ENCODE data around the gene TIMMDC1.
A peak's percentile ranks its signal among the peaks of the same experiment; 100 is the strongest.

The TIMMDC1 gene

GRCh38 chr3:119469418-119470189 is 28.7 kb upstream of the TIMMDC1 start:
- H3K4me1 ChIP-seq (ENCODE audit: insufficient read depth, insufficient read length) = peaks cover 2% of the 10 kb centered on the region
- no peak for TF ChIP-seq SUZ12 (IDR thresholded peaks at IDR 0.05; ENCODE audit: extremely low read depth, insufficient read depth, insufficient read length)
- TF ChIP-seq ZNF274 (IDR thresholded peaks at IDR 0.05; ENCODE audit: low read depth, low read length) = no peak
- no peak for TF ChIP-seq YY1 (IDR thresholded peaks at IDR 0.05; ENCODE audit: insufficient read depth, insufficient read length)
- no peaks in the 10 kb centered on the region for H3K27me3 ChIP-seq (ENCODE audit: insufficient read depth, insufficient read length)
- DNase-seq (ENCODE audit: low read depth, low spot score) = no peak
- H3K4me3 ChIP-seq (ENCODE audit: insufficient read length, low read depth) = peak overlapping the region; percentile 80
- H3K9me3 ChIP-seq (ENCODE audit: insufficient read depth, low read length) = no peaks in the 10 kb centered on the region
- peak overlapping the region; percentile 91 for H3K9ac ChIP-seq (ENCODE audit: insufficient read length, low read depth)
- peaks cover 20% of the 10 kb centered on the region for H3K36me3 ChIP-seq (ENCODE audit: insufficient read depth, insufficient read length, low read length)

GRCh38 chr3:119470866-119471265 is 27.5 kb upstream of the TIMMDC1 start:
- no peak for DNase-seq (ENCODE audit: low read depth, low spot score)
- Histone ChIP-seq H3K4me3 (ENCODE audit: insufficient read length, low read depth) (no peak overlapping the region), H3K4me1 (ENCODE audit: insufficient read depth, insufficient read length) (peaks cover 2% of the 10 kb centered on the region), H3K27me3 (ENCODE audit: insufficient read depth, insufficient read length) (no peaks in the 10 kb centered on the region), H3K9me3 (ENCODE audit: insufficient read depth, low read length) (no peaks in the 10 kb centered on the region), H3K36me3 (ENCODE audit: insufficient read depth, insufficient read length, low read length) (peaks cover 20% of the 10 kb centered on the region), H3K9ac (ENCODE audit: insufficient read length, low read depth) (no peak overlapping the region)
- TF ChIP-seq ZNF274 (IDR thresholded peaks at IDR 0.05; ENCODE audit: low read depth, low read length) (no peak), YY1 (IDR thresholded peaks at IDR 0.05; ENCODE audit: insufficient read depth, insufficient read length) (no peak), SUZ12 (IDR thresholded peaks at IDR 0.05; ENCODE audit: extremely low read depth, insufficient read depth, insufficient read length) (no peak)

GRCh38 chr3:119481079-119481478 is 17.3 kb upstream of the TIMMDC1 start:
- H3K36me3 ChIP-seq (ENCODE audit: insufficient read depth, insufficient read length, low read length) = peaks cover 25% of the 10 kb centered on the region
- TF ChIP-seq SUZ12 (IDR thresholded peaks at IDR 0.05; ENCODE audit: extremely low read depth, insufficient read depth, insufficient read length) = no peak
- no peak for TF ChIP-seq YY1 (IDR thresholded peaks at IDR 0.05; ENCODE audit: insufficient read depth, insufficient read length)
- no peak for TF ChIP-seq ZNF274 (IDR thresholded peaks at IDR 0.05; ENCODE audit: low read depth, low read length)
- H3K27me3 ChIP-seq (ENCODE audit: insufficient read depth, insufficient read length) = no peaks in the 10 kb centered on the region
- no peaks in the 10 kb centered on the region for H3K4me1 ChIP-seq (ENCODE audit: insufficient read depth, insufficient read length)
- no peak overlapping the region for H3K9ac ChIP-seq (ENCODE audit: insufficient read length, low read depth)
- H3K4me3 ChIP-seq (ENCODE audit: insufficient read length, low read depth) = no peak overlapping the region
- DNase-seq (ENCODE audit: low read depth, low spot score) = no peak
- no peaks in the 10 kb centered on the region for H3K9me3 ChIP-seq (ENCODE audit: insufficient read depth, low read length)

- DNase-seq (ENCODE audit: low read depth, low spot score) = no peak
- H3K4me1 ChIP-seq (ENCODE audit: insufficient read depth, insufficient read length) = no peaks in the 10 kb centered on the region
Measured at GRCh38 chr3:119483101-119483500, 15.2 kb upstream of the TIMMDC1 start.

GRCh38 chr3:119485563-119485962 is 12.8 kb upstream of the TIMMDC1 start:
- TF ChIP-seq SUZ12 (IDR thresholded peaks at IDR 0.05; ENCODE audit: extremely low read depth, insufficient read depth, insufficient read length) = no peak
- no peak for TF ChIP-seq ZNF274 (IDR thresholded peaks at IDR 0.05; ENCODE audit: low read depth, low read length)
- no peaks in the 10 kb centered on the region for H3K27me3 ChIP-seq (ENCODE audit: insufficient read depth, insufficient read length)
- no peaks in the 10 kb centered on the region for H3K4me1 ChIP-seq (ENCODE audit: insufficient read depth, insufficient read length)
- no peaks in the 10 kb centered on the region for H3K9me3 ChIP-seq (ENCODE audit: insufficient read depth, low read length)
- DNase-seq (ENCODE audit: low read depth, low spot score) = no peak
- H3K36me3 ChIP-seq (ENCODE audit: insufficient read depth, insufficient read length, low read length) = peaks cover 38% of the 10 kb centered on the region
- H3K9ac ChIP-seq (ENCODE audit: insufficient read length, low read depth) = no peak overlapping the region
- H3K4me3 ChIP-seq (ENCODE audit: insufficient read length, low read depth) = no peak overlapping the region

More at GRCh38 chr3:119483101-119483500, 15.2 kb upstream of the TIMMDC1 start:
- Histone ChIP-seq H3K36me3 (ENCODE audit: insufficient read depth, insufficient read length, low read length) (peaks cover 30% of the 10 kb centered on the region), H3K4me3 (ENCODE audit: insufficient read length, low read depth) (no peak overlapping the region), H3K9ac (ENCODE audit: insufficient read length, low read depth) (no peak overlapping the region), H3K9me3 (ENCODE audit: insufficient read depth, low read length) (no peaks in the 10 kb centered on the region), H3K27me3 (ENCODE audit: insufficient read depth, insufficient read length) (no peaks in the 10 kb centered on the region)
- TF ChIP-seq ZNF274 (IDR thresholded peaks at IDR 0.05; ENCODE audit: low read depth, low read length) = no peak
- no peak for TF ChIP-seq SUZ12 (IDR thresholded peaks at IDR 0.05; ENCODE audit: extremely low read depth, insufficient read depth, insufficient read length)
- TF ChIP-seq YY1 (IDR thresholded peaks at IDR 0.05; ENCODE audit: insufficient read depth, insufficient read length) = no peak

- Histone ChIP-seq H3K4me1 (ENCODE audit: insufficient read depth, insufficient read length) (no peaks in the 10 kb centered on the region), H3K9ac (ENCODE audit: insufficient read length, low read depth) (no peak overlapping the region), H3K27me3 (ENCODE audit: insufficient read depth, insufficient read length) (no peaks in the 10 kb centered on the region), H3K36me3 (ENCODE audit: insufficient read depth, insufficient read length, low read length) (peaks cover 47% of the 10 kb centered on the region), H3K4me3 (ENCODE audit: insufficient read length, low read depth) (no peak overlapping the region), H3K9me3 (ENCODE audit: insufficient read depth, low read length) (no peaks in the 10 kb centered on the region)
- no peak for TF ChIP-seq YY1 (IDR thresholded peaks at IDR 0.05; ENCODE audit: insufficient read depth, insufficient read length)
- TF ChIP-seq SUZ12 (IDR thresholded peaks at IDR 0.05; ENCODE audit: extremely low read depth, insufficient read depth, insufficient read length) = no peak
- TF ChIP-seq ZNF274 (IDR thresholded peaks at IDR 0.05; ENCODE audit: low read depth, low read length) = no peak
- no peak for DNase-seq (ENCODE audit: low read depth, low spot score)
Measured at GRCh38 chr3:119490153-119490552, 8.2 kb upstream of the TIMMDC1 start.

- Histone ChIP-seq H3K9ac (ENCODE audit: insufficient read length, low read depth) (no peak overlapping the region), H3K4me1 (ENCODE audit: insufficient read depth, insufficient read length) (no peaks in the 10 kb centered on the region), H3K4me3 (ENCODE audit: insufficient read length, low read depth) (no peak overlapping the region), H3K36me3 (ENCODE audit: insufficient read depth, insufficient read length, low read length) (peaks cover 29% of the 10 kb centered on the region), H3K27me3 (ENCODE audit: insufficient read depth, insufficient read length) (no peaks in the 10 kb centered on the region), H3K9me3 (ENCODE audit: insufficient read depth, low read length) (no peaks in the 10 kb centered on the region)
- TF ChIP-seq YY1 (IDR thresholded peaks at IDR 0.05; ENCODE audit: insufficient read depth, insufficient read length) = no peak
- no peak for TF ChIP-seq ZNF274 (IDR thresholded peaks at IDR 0.05; ENCODE audit: low read depth, low read length)
- no peak for TF ChIP-seq SUZ12 (IDR thresholded peaks at IDR 0.05; ENCODE audit: extremely low read depth, insufficient read depth, insufficient read length)
- DNase-seq (ENCODE audit: low read depth, low spot score) = no peak
Measured at GRCh38 chr3:119492128-119492527, 6.2 kb upstream of the TIMMDC1 start.

Measured in NT2/D1 (cell line).